ENCODE measurements around the gene RNF10. TPM values are rescaled to one million over a fixed set of nuclear protein-coding genes. Genes with fewer than 3 reads are reported as not detected.

Gene RNF10
- total and polyA plus RNA-seq, 9 of the 15 experiments (the other 6 are each of a cell fraction or from before 2014, with no cell fraction given): 43.0 to 139 (median 80.1) TPM

GRCh38 chr12:120581998-120582397, 47.8 kb downstream of the RNF10 start (continued):
- TF ChIP-seq ATF2 (CRISPR knock-in tag; IDR thresholded peaks at IDR 0.05) (no peak), TAF7 (tag; IDR thresholded peaks at IDR 0.05) (no peak), ZFP1 (CRISPR knock-in tag; IDR thresholded peaks at IDR 0.05) (no peak), KDM2B (CRISPR knock-in tag; IDR thresholded peaks at IDR 0.05) (no peak), SPI1 (IDR thresholded peaks at IDR 0.05; ENCODE audit: borderline replicate concordance, low read depth, low read length) (no peak), TAF15 (IDR thresholded peaks at IDR 0.05; ENCODE audit: low read depth, low read length) (no peak), ZNF518B (CRISPR knock-in tag; IDR thresholded peaks at IDR 0.05) (no peak), ATF1 (CRISPR knock-in tag; IDR thresholded peaks at IDR 0.05) (no peak), ATF1 (tag; IDR thresholded peaks at IDR 0.05) (peak; percentile 89), ZFX (CRISPR knock-in tag; IDR thresholded peaks at IDR 0.05) (peak; percentile 3; the same call in 1 of the 2 replicates), TARDBP (IDR thresholded peaks at IDR 0.05) (no peak), FOSL1 (tag; conservative IDR thresholded peaks at IDR 0.05) (peak; percentile 46; the same call in 1 of the 2 replicates), ZZZ3 (IDR thresholded peaks at IDR 0.05) (no peak), IFI16 (CRISPR knock-in tag; IDR thresholded peaks at IDR 0.05) (no peak), ILK (tag; IDR thresholded peaks at IDR 0.05; ENCODE audit: borderline replicate concordance, low read depth) (no peak), DACH1 (IDR thresholded peaks at IDR 0.05; ENCODE audit: partially characterized antibody) (no peak), BRF2 (IDR thresholded peaks at IDR 0.05; ENCODE audit: borderline replicate concordance, insufficient read depth, insufficient read length) (no peak), CHD2 (IDR thresholded peaks at IDR 0.05; ENCODE audit: low read depth, low read length) (no peak), NKRF (IDR thresholded peaks at IDR 0.05; ENCODE audit: borderline replicate concordance) (no peak), RBBP5 (IDR thresholded peaks at IDR 0.05; ENCODE audit: borderline replicate concordance, insufficient read depth, low read length, poor library complexity, severe bottlenecking) (no peak), ZNF395 (CRISPR knock-in tag; IDR thresholded peaks at IDR 0.05) (no peak)

Data from K562 (cell line).